ENCODE measurements around the gene TCAIM. TPM values are rescaled to one million over a fixed set of nuclear protein-coding genes. Genes with fewer than 3 reads are reported as not detected.

Gene TCAIM
- total RNA-seq, 1 donor from 2014 or later, result 17.0 TPM

GRCh38 chr3:44442596-44443309 lies 104.2 kb downstream of the TCAIM start:
- peaks cover 4 to 14% of the 10 kb centered on the region in 2 donors for H3K4me1 ChIP-seq
- H3K36me3 ChIP-seq, result peaks cover 12 to 38% of the 10 kb centered on the region in 2 donors
- intact Hi-C loops (cut with DNase I), result loop anchor here (5.0 kb wide), 1 partner anchor 105 kb away; the partner anchor contains the start of gene TCAIM
- no peak for DNase-seq (ENCODE audit: low spot score in 2 of 2)
- H3K27ac ChIP-seq, result peak overlapping the region; percentile 32 to 78
- no peaks in the 10 kb centered on the region for H3K27me3 ChIP-seq
- H3K9me3 ChIP-seq, result peaks cover 0 to 7% of the 10 kb centered on the region in 2 donors
- TF ChIP-seq CTCF (IDR thresholded peaks at IDR 0.05), result no peak
- H3K4me3 ChIP-seq, result no peak overlapping the region

- peak in 1 of 2 donors; percentile 52 for DNase-seq (ENCODE audit: low spot score in 2 of 2)
- Histone ChIP-seq H3K9me3 (peaks cover 0 to 8% of the 10 kb centered on the region in 2 donors), H3K4me1 (peaks cover 0 to 7% of the 10 kb centered on the region in 2 donors), H3K4me3 (no peak overlapping the region), H3K27me3 (no peaks in the 10 kb centered on the region), H3K27ac (no peak overlapping the region), H3K36me3 (peaks cover 29 to 54% of the 10 kb centered on the region in 2 donors)
- intact Hi-C loops (cut with DNase I), result loop anchor here (5.0 kb wide), 1 partner anchor 107 kb away; the partner anchor contains the start of gene TCAIM
- no peak for TF ChIP-seq CTCF (IDR thresholded peaks at IDR 0.05)
Measured at GRCh38 chr3:44444437-44444836, 105.9 kb downstream of the TCAIM start.

- Histone ChIP-seq H3K27me3 (no peaks in the 10 kb centered on the region), H3K4me3 (no peak overlapping the region), H3K9me3 (peaks cover 0 to 8% of the 10 kb centered on the region in 2 donors), H3K36me3 (peaks cover 35 to 61% of the 10 kb centered on the region in 2 donors), H3K27ac (no peak overlapping the region), H3K4me1 (peaks cover 0 to 7% of the 10 kb centered on the region in 2 donors)
- intact Hi-C loops (cut with DNase I), result loop anchor here (5.0 kb wide), 1 partner anchor 108 kb away; the partner anchor contains the start of gene TCAIM
- no peak for DNase-seq (ENCODE audit: low spot score in 2 of 2)
- no peak for TF ChIP-seq CTCF (IDR thresholded peaks at IDR 0.05)
Measured at GRCh38 chr3:44444896-44445691, 106.5 kb downstream of the TCAIM start.

GRCh38 chr3:44445786-44446185 lies 107.2 kb downstream of the TCAIM start:
- no peak for TF ChIP-seq CTCF (IDR thresholded peaks at IDR 0.05)
- no peaks in the 10 kb centered on the region for H3K27me3 ChIP-seq
- H3K27ac ChIP-seq, result no peak overlapping the region
- intact Hi-C loops (cut with DNase I), result no loop called here
- peaks cover 42 to 68% of the 10 kb centered on the region in 2 donors for H3K36me3 ChIP-seq
- H3K4me1 ChIP-seq, result peaks cover 0 to 4% of the 10 kb centered on the region in 2 donors
- H3K9me3 ChIP-seq, result peaks cover 0 to 8% of the 10 kb centered on the region in 2 donors
- no peak overlapping the region for H3K4me3 ChIP-seq
- peak in 1 of 2 donors; percentile 30 for DNase-seq (ENCODE audit: low spot score in 2 of 2)

- no peaks in the 10 kb centered on the region for H3K4me1 ChIP-seq
- H3K27ac ChIP-seq, result no peak overlapping the region
- no peaks in the 10 kb centered on the region for H3K27me3 ChIP-seq
- no peak for TF ChIP-seq CTCF (IDR thresholded peaks at IDR 0.05)
- intact Hi-C loops (cut with DNase I), result no loop called here
- H3K36me3 ChIP-seq, result peaks cover 49 to 77% of the 10 kb centered on the region in 2 donors
- peaks cover 0 to 8% of the 10 kb centered on the region in 2 donors for H3K9me3 ChIP-seq
- no peak overlapping the region for H3K4me3 ChIP-seq
- no peak for DNase-seq (ENCODE audit: low spot score in 2 of 2)
Measured at GRCh38 chr3:44446929-44447328, 108.4 kb downstream of the TCAIM start.

Data from ascending aorta (tissue), 2 donors.